WI38 (cell line): ENCODE measurements around the gene FSTL1.
"Not testable (repeated sequence)": the region's sequence is repeated elsewhere in the genome, so short reads cannot be mapped to it uniquely, and the experiment has no call there.

Experiments
- H3K4me3 ChIP-seq: 2 replicates; pipeline ENCODE4 v1.5.1; 2011; ENCODE audit warnings: low read depth, mild to moderate bottlenecking, control low read depth, low read length
- CTCF ChIP-seq: IDR thresholded peaks from 2 replicates; pipeline ENCODE4 v1.5.1; 2012; ENCODE audit warnings: low read depth, mild to moderate bottlenecking, control low read depth, low read length

The FSTL1 gene

DNA sequence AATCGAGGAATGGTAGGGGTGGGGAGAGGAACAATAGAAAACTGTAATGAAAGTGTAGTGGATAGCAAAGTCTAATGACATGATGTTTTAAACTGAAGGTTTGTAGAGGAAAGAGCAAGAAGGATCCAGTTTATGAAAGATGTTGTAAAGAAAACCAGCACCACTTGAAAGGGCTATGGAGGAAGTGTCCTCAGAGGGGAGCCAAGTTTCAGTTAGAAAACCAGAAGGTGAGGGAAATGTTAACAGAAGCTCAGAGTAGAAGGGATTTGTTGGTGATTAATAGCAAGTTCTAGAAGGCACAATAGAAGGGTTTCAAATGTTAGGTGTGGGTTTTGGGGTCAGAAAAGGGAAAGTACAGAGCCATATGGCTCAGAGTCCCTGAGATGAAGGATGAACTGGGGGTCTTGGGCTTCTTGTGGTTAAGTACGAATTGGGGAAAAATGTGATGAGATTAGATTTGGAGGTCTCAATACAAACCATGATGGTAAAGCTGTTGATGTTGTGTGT, 67.8 kb downstream of the FSTL1 start:
- no peak for TF ChIP-seq CTCF
- no peak overlapping the region for H3K4me3 ChIP-seq

DNA sequence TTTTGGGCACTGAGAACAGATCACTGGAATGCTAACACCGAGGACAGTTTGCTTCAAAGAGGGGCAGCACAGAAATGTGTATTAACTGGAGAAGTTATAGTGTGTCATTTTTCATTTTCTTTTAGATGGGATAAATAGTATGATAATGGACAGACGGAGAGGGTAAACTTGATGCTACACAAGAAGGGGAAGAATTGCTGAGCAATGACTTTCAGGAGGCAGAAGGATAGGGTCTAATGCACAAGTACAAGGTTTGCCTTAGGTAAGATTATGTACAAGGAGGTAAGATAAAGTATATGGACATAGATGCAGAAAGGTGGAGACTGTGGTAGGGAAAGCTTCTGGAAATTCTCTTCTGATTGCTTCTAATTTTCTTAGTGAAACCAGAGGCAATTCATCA, 69.3 kb downstream of the FSTL1 start:
- no peak for TF ChIP-seq CTCF
- H3K4me3 ChIP-seq, result no peak overlapping the region

DNA sequence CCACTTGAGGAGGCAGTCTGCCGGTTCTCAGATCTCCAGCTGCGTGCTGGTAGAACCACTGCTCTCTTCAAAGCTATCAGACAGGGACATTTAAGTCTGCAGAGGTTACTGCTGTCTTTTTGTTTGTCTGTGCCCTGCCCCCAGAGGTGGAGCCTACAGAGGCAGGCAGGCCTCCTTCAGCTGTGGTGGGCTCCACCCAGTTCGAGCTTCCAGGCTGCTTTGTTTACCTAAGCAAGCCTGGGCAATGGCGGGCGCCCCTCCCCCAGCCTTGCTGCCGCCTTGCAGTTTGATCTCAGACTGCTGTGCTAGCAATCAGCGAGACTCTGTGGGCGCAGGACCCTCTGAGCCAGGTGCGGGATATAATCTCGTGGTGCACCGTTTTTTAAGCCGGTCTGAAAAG, 72.8 kb downstream of the FSTL1 start:
- H3K4me3 ChIP-seq, result not testable (repeated sequence)

DNA sequence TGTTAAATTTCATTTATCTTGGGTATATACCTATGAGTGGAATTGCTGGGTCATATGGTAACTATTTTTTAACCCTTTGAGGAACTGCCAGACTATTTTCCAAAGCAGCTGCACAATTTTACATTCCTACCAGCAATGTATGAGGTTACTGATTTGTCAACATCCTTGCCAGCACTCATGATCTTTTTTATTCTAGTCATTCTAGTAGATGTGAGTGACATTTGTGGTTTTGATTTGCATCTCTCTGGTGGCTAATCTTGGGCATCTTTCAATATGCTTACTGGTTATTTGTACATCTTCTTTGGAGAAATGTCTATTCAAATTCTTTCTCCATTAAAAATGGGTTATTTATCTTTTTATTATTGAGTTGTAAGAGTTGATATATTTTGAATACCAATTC, 80.3 kb downstream of the FSTL1 start:
- H3K4me3 ChIP-seq, result no peak overlapping the region
- no peak for TF ChIP-seq CTCF

DNA sequence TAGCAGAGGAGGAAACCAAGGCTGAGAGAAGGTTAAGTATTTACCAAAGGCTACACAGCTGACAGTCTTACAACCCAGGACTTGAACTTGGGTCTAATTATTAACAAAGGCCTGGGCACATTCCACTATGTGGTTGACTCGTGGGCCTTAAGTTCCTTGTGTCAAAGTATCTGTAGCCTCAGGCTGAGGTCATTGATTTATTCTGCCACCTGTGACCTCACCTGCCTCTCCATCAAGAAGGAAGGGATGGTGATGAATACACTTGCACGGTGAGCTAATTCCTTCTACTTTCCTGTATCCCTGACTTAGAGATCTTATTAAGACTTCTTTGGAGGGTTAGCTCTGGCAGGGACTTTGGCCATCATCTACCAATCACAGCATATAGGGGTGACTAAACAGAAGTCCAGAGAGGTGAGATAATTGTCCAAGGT, 81.7 kb downstream of the FSTL1 start:
- TF ChIP-seq CTCF, result no peak
- H3K4me3 ChIP-seq, result no peak overlapping the region

DNA sequence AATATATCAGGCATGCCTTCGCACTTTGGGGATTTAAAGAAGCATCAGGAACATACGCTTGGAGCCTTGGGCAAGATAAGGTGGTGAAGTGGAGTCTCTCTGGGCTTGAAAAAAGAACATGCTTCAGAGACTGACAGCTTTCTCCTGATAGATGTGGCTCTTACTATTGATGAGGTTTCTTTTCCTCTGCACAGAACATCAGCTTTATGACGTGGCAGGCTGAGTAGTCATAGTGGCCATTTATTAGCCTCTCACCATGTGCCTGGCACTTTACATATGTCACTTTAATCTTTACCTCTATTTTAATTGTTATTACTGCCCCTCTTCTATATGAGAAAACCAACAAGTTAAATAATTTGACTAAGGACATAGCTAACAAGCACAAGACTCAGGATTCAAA, 82.6 kb downstream of the FSTL1 start:
- TF ChIP-seq CTCF, result no peak

GRCh38 chr3:120364821-120365220, 86.0 kb downstream of the FSTL1 start:
- no peak for TF ChIP-seq CTCF
- H3K4me3 ChIP-seq, result no peak overlapping the region

More for the DNA sequence above, 82.6 kb downstream of the FSTL1 start:
- H3K4me3 ChIP-seq, result no peak overlapping the region

DNA sequence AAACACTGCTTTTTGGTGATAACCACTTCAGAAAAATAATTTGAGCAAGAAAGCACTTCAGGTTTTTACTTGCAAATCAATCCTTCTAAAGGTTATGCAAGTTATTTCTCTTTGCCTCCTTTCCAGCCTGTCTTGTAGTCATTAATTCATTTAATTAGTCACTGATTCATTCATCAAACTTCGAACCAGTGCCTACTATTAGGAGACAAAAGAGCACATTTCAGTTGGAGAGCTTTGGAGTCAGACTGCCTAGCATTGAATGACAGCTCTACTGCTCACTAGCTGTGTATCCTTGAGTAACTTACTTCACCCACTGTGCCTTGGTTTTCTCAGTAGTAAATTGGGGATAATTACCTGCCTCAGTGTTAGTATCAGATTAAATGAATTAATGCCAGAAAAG, 86.7 kb downstream of the FSTL1 start:
- no peak overlapping the region for H3K4me3 ChIP-seq
- no peak for TF ChIP-seq CTCF
